Common myeloid progenitor, CD34-positive (primary cell): ENCODE measurements around the gene LRMDA.

Experiments
- CTCF ChIA-PET: fragments of 350-600 bp; sonication (Branson Sonifier 250); formaldehyde crosslinking; loops from one replicate; lab custom pipeline; 2021; ENCODE audit warnings: antibody characterized with exemption; lab: Charles Lee
- POLR2A ChIA-PET: fragments of 350-600 bp; sonication (Branson Sonifier 250); formaldehyde crosslinking; loops from one replicate; lab custom pipeline; 2021; ENCODE audit warnings: antibody characterized with exemption; lab: Charles Lee
- DNase-seq, 3 donors: peaks; one replicate each; pipeline versions ENCODE4 v3.0.0 to v3.0.0-alpha.2; 2013
- H3K27ac ChIP-seq, 2 experiments: 1 replicate in 1 of 2; 2 replicates in 1 of 2; pipeline ENCODE4 v1.7.0; 2013; ENCODE audit warnings: inconsistent platforms in 2 of 2, low read length in 2 of 2, mild to moderate bottlenecking in 2 of 2, low read depth in 1 of 2, moderate library complexity in 1 of 2; ENCODE audit not compliant: severe bottlenecking in 2 of 2, insufficient read depth in 1 of 2, poor library complexity in 1 of 2
- H3K27me3 ChIP-seq, 5 experiments: replicated peaks in 2 of 5; 1 replicate in 3 of 5; 2 replicates in 2 of 5; pipeline versions ENCODE4 v1.6.1 to v1.7.0; 2013; ENCODE audit warnings: low read length in 4 of 5, mild to moderate bottlenecking in 2 of 5, moderate library complexity in 2 of 5, inconsistent platforms in 1 of 5; ENCODE audit not compliant: insufficient read depth in 5 of 5, control insufficient read depth in 4 of 5
- H3K36me3 ChIP-seq, 4 experiments: 1 replicate in 2 of 4; 2 replicates in 2 of 4; pipeline versions ENCODE4 v1.6.1 to v1.7.0; 2013; ENCODE audit warnings: low read length in 3 of 4, control low read depth in 1 of 4, mild to moderate bottlenecking in 1 of 4; ENCODE audit not compliant: control insufficient read depth in 4 of 4, insufficient read depth in 4 of 4
- H3K4me1 ChIP-seq, 4 experiments: 1 replicate in 3 of 4; 2 replicates in 1 of 4; pipeline versions ENCODE4 v1.6.1 to v1.7.1; 2013; ENCODE audit warnings: low read length in 3 of 4, mild to moderate bottlenecking in 3 of 4, control low read depth in 1 of 4, inconsistent platforms in 1 of 4, moderate library complexity in 1 of 4; ENCODE audit not compliant: control insufficient read depth in 4 of 4, insufficient read depth in 4 of 4; ENCODE audit errors: control extremely low read depth in 1 of 4
- H3K4me3 ChIP-seq, 7 experiments: 1 replicate in 4 of 7; 2 replicates in 3 of 7; pipeline versions ENCODE4 v1.5.1 to v1.7.0; 2013; ENCODE audit warnings: mild to moderate bottlenecking in 7 of 7, low read length in 6 of 7, moderate library complexity in 6 of 7, inconsistent platforms in 2 of 7, low read depth in 2 of 7, control low read depth in 1 of 7; ENCODE audit not compliant: insufficient read depth in 4 of 7, control insufficient read depth in 1 of 7; ENCODE audit errors: extremely low read depth in 1 of 7
- H3K9me3 ChIP-seq, 5 experiments: 1 replicate in 4 of 5; 2 replicates in 1 of 5; pipeline versions ENCODE4 v1.6.1 to v1.7.1; 2013; ENCODE audit warnings: low read length in 4 of 5, mild to moderate bottlenecking in 2 of 5, inconsistent platforms in 1 of 5, low read depth in 1 of 5, moderate library complexity in 1 of 5; ENCODE audit not compliant: control insufficient read depth in 4 of 5, insufficient read depth in 2 of 5; ENCODE audit errors: control extremely low read depth in 1 of 5
- WGBS: methylation state at CpG from one replicate; pipeline ENCODE4 v1.1.5; 2013; ENCODE audit not compliant: insufficient coverage; 5-methylcytosine and 5-hydroxymethylcytosine counted together

LRMDA gene

GRCh38 chr10:75435291-75435690, 3.9 kb downstream of the LRMDA start:
- no peak overlapping the region for H3K4me3 ChIP-seq
- ChIA-PET POLR2A (interaction anchor here (0.7 kb wide), 1 partner anchor 219 kb away, joined by 3 read pairs; no protein-coding TSS in a partner anchor), CTCF (no interaction called here)
- H3K27ac ChIP-seq: no peak overlapping the region
- H3K36me3 ChIP-seq: peaks cover 9 to 32% (median 19%) of the 10 kb centered on the region in 4 experiments
- H3K27me3 ChIP-seq: no peaks in the 10 kb centered on the region
- no CpG with 5 or more reads among the region's 2 CpGs for WGBS
- DNase-seq: peak in 1 of 3 donors; percentile 14
- no peaks in the 10 kb centered on the region for H3K9me3 ChIP-seq
- H3K4me1 ChIP-seq: peaks cover 3 to 30% (median 29%) of the 10 kb centered on the region in 4 experiments

DNA sequence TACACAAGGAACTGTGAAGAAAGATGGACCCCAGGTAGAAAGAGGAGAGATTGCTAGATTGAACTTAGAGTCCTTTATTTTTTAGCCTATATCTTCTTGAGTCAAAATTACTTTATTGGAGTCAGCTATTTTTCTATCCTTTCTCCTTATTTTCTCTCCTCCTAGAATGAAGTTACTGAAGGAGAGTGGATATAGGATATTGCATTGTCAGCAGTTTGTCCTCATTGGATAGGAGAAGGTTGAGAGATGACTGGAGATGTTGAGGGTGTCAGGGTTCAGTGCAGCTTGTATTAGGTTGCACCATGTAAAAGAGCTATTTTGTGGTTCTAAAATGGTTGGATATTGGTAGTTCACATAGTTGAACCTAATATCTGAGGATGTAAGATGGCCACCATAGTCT, 5.5 kb downstream of the LRMDA start:
- H3K27me3 ChIP-seq: no peaks in the 10 kb centered on the region
- ChIA-PET POLR2A (no interaction called here), CTCF (interaction anchor here (0.7 kb wide), 1 partner anchor 12 kb away, joined by 3 read pairs; no protein-coding TSS in a partner anchor)
- H3K36me3 ChIP-seq: peaks cover 11 to 40% (median 21%) of the 10 kb centered on the region in 4 experiments
- DNase-seq: no peak
- no peaks in the 10 kb centered on the region for H3K9me3 ChIP-seq
- no peak overlapping the region for H3K4me3 ChIP-seq
- peaks cover 0 to 17% (median 14%) of the 10 kb centered on the region in 4 experiments for H3K4me1 ChIP-seq
- no peak overlapping the region for H3K27ac ChIP-seq

DNA sequence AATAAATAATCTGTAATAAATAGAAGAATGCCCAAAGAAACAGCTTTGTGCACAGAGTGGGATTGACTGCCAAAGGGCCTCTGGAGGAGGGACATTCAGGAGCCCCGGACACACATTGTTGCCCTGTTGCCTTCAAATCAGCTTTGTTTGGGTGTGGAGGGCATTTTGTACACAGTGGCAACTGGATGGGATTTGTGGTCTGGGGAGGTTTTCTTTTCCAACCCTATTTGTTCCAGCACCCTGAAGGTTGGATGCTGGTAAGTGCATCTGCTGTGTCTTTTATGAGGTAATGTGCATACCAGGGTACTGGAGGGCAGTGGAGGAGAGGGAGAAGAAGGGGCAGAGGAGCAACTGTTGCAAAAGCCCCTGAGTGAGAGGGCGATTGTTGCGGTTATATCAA, 6.3 kb downstream of the LRMDA start:
- POLR2A ChIA-PET: no interaction called here
- peaks cover 0 to 5% (median 0%) of the 10 kb centered on the region in 5 experiments for H3K9me3 ChIP-seq
- CTCF ChIA-PET: interaction anchor here (0.8 kb wide), 1 partner anchor 9 kb away, joined by 3 read pairs; no protein-coding TSS in a partner anchor
- H3K4me1 ChIP-seq: peaks cover 0 to 9% (median 8%) of the 10 kb centered on the region in 4 experiments
- H3K27me3 ChIP-seq: no peaks in the 10 kb centered on the region
- peaks cover 11 to 40% (median 25%) of the 10 kb centered on the region in 4 experiments for H3K36me3 ChIP-seq
- no peak overlapping the region for H3K4me3 ChIP-seq
- DNase-seq: no peak
- WGBS: 100% methylated on average over 3 of the region's 3 CpGs
- H3K27ac ChIP-seq: no peak overlapping the region

GRCh38 chr10:75438275-75438674, 6.9 kb downstream of the LRMDA start:
- CTCF ChIA-PET: interaction anchor here (0.8 kb wide), 1 partner anchor 9 kb away, joined by 3 read pairs; no protein-coding TSS in a partner anchor
- Histone ChIP-seq H3K36me3 (peaks cover 11 to 40% (median 25%) of the 10 kb centered on the region in 4 experiments), H3K27me3 (no peaks in the 10 kb centered on the region), H3K9me3 (peaks cover 0 to 6% (median 2%) of the 10 kb centered on the region in 5 experiments), H3K27ac (no peak overlapping the region), H3K4me1 (peaks cover 0 to 9% (median 6%) of the 10 kb centered on the region in 4 experiments), H3K4me3 (no peak overlapping the region)
- WGBS: 100% methylated on average over 3 of the region's 3 CpGs
- no peak for DNase-seq
- POLR2A ChIA-PET: no interaction called here

- Histone ChIP-seq H3K27ac (no peak overlapping the region), H3K9me3 (peaks cover 7 to 22% (median 11%) of the 10 kb centered on the region in 5 experiments), H3K36me3 (peaks cover 11 to 51% (median 26%) of the 10 kb centered on the region in 4 experiments), H3K27me3 (no peaks in the 10 kb centered on the region), H3K4me1 (peaks cover 0 to under 1% (median 0%) of the 10 kb centered on the region in 4 experiments), H3K4me3 (no peak overlapping the region)
- ChIA-PET POLR2A (no interaction called here), CTCF (no interaction called here)
- 100% methylated on average over 3 of the region's 4 CpGs for WGBS
- DNase-seq: no peak
Measured at GRCh38 chr10:75439811-75440210, 8.4 kb downstream of the LRMDA start.

DNA sequence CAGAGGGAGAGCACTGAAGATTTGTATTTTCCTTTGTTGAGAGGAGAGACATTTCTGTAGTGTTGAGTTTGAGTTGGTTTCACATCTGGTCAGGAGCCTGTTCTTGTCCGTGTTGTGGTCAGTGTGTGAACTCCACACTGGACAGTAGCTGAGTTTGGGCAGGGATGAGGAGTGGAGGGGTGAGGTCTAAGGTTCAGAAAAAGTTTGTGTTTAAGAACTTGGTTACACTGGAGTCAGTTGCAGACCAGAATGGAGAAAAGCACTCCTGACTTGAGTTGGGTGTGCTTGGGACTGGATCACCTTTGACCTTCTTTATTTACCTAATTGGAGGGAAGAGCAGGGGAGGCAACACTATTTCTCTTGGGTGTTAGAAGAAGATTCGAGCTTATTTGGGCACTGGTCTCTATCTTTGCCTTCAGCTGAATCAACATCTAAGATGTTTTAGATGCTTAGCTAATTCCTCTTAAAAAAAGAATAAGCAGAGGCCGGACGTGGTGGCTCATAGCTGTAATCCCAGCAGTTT, 8.9 kb downstream of the LRMDA start:
- Histone ChIP-seq H3K36me3 (peaks cover 11 to 56% (median 26%) of the 10 kb centered on the region in 4 experiments), H3K27ac (no peak overlapping the region), H3K27me3 (no peaks in the 10 kb centered on the region), H3K4me3 (no peak overlapping the region), H3K4me1 (no peaks in the 10 kb centered on the region), H3K9me3 (peaks cover 7 to 26% (median 12%) of the 10 kb centered on the region in 5 experiments)
- DNase-seq: no peak
- 100% methylated on average over 4 of the region's 4 CpGs for WGBS
- ChIA-PET CTCF (no interaction called here), POLR2A (no interaction called here)

DNA sequence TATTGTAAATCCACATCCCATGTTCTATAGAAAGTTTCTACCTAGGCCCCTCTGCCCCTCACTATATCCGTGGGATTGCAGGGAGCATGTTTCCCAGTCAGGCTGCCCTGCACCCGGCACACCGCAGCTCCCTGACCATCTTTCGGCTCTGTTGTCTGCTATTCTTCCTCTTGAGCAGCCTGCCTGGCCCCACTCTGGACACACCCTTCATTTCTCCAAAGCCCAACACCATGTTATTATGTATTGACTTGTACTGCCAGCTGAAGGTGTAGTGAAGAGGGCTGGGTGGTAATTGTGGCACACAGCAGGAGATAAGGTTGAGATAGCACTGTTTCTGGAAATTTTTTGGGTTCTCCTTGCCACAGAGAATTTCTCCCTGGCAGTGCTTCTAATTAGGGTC, 9.8 kb downstream of the LRMDA start:
- Histone ChIP-seq H3K36me3 (peaks cover 11 to 65% (median 29%) of the 10 kb centered on the region in 4 experiments), H3K9me3 (peaks cover 8 to 34% (median 18%) of the 10 kb centered on the region in 5 experiments), H3K27ac (no peak overlapping the region), H3K4me3 (no peak overlapping the region), H3K27me3 (no peaks in the 10 kb centered on the region), H3K4me1 (no peaks in the 10 kb centered on the region)
- WGBS: 100% methylated on average over 3 of the region's 4 CpGs
- no peak for DNase-seq
- CTCF ChIA-PET: interaction anchor here (0.8 kb wide), 1 partner anchor 8 kb away, joined by 3 read pairs; no protein-coding TSS in a partner anchor
- POLR2A ChIA-PET: no interaction called here
